ENCODE measurements around the gene FBRSL1.

DNA sequence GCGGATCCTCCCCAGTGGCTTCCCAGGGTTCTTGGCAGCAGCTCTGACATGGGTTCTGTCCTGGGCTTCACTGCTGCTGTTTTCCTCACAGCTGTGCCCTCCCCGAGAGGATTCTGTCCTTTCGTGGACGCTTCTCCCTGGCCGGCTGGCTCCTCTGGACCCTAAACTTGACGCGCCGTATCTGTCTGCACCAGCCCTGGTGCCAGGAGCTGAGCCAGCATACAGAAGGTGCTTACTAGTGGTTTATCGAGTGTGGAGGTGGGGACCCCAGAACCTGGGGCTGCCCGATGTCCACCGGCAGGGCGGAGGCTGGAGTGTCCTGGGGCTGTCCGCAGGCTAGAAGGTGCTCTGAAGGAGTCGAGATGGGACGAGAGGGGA is 17.2 kb downstream of the FBRSL1 start:
- no peak for TF ChIP-seq POLR2A (IDR thresholded peaks at IDR 0.05; ENCODE audit: low read depth, low read length)
- TF ChIP-seq, protein P1, sequence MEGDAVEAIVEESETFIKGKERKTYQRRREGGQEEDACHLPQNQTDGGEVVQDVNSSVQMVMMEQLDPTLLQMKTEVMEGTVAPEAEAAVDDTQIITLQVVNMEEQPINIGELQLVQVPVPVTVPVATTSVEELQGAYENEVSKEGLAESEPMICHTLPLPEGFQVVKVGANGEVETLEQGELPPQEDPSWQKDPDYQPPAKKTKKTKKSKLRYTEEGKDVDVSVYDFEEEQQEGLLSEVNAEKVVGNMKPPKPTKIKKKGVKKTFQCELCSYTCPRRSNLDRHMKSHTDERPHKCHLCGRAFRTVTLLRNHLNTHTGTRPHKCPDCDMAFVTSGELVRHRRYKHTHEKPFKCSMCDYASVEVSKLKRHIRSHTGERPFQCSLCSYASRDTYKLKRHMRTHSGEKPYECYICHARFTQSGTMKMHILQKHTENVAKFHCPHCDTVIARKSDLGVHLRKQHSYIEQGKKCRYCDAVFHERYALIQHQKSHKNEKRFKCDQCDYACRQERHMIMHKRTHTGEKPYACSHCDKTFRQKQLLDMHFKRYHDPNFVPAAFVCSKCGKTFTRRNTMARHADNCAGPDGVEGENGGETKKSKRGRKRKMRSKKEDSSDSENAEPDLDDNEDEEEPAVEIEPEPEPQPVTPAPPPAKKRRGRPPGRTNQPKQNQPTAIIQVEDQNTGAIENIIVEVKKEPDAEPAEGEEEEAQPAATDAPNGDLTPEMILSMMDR (IDR thresholded peaks at IDR 0.05; ENCODE audit: extremely low read depth in 1 of 2, insufficient read depth in 1 of 2, low read depth in 1 of 2, low read length in 2 of 2), result no peak
- TF ChIP-seq MYC (IDR thresholded peaks at IDR 0.05; ENCODE audit: low read depth, low read length), result no peak
- TF ChIP-seq EZH2 (IDR thresholded peaks at IDR 0.05; ENCODE audit: borderline replicate concordance, low read depth, low read length, severe bottlenecking), result no peak
- no peak for TF ChIP-seq JUN (IDR thresholded peaks at IDR 0.05; ENCODE audit: borderline replicate concordance, insufficient read depth, insufficient read length, low read depth)
- no peak for TF ChIP-seq POLR2AphosphoS5 (IDR thresholded peaks at IDR 0.05; ENCODE audit: insufficient read depth, low read depth, low read length)
- TF ChIP-seq FOS (IDR thresholded peaks at IDR 0.05; ENCODE audit: borderline replicate concordance, insufficient read depth, low read length), result no peak
- TF ChIP-seq, protein P2, sequence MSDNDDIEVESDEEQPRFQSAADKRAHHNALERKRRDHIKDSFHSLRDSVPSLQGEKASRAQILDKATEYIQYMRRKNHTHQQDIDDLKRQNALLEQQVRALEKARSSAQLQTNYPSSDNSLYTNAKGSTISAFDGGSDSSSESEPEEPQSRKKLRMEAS (IDR thresholded peaks at IDR 0.05; ENCODE audit: insufficient read depth, insufficient read length), result no peak
- no peak for TF ChIP-seq GATA2 (IDR thresholded peaks at IDR 0.05; ENCODE audit: insufficient read depth, insufficient read length, low read depth, low read length)
